Thymus (tissue), 11 donors: ENCODE results near the gene PLD4. TPM values are rescaled to one million over a fixed set of nuclear protein-coding genes. Genes with fewer than 3 reads are reported as not detected.

Source experiments
- DNase-seq, 9 donors: peaks; one replicate each; pipeline ENCODE4 v3.0.0-alpha.2; 2013; ENCODE audit warnings: low spot score in 9 of 9, low read depth in 6 of 9, missing footprints in 1 of 9
- H3K27ac ChIP-seq, 2 donors: one replicate each; pipeline ENCODE4 v1.5.1; 2013; ENCODE audit warnings: control low read depth in 1 of 2, low read depth in 1 of 2, low read length in 1 of 2, mild to moderate bottlenecking in 1 of 2, moderate library complexity in 1 of 2
- H3K27me3 ChIP-seq, 2 donors: one replicate each; pipeline ENCODE4 v1.5.1; 2013; ENCODE audit warnings: low read length in 1 of 2; ENCODE audit not compliant: control insufficient read depth in 2 of 2, insufficient read depth in 1 of 2
- H3K36me3 ChIP-seq, 2 donors: one replicate each; pipeline ENCODE4 v1.5.1; 2013; ENCODE audit warnings: low read length in 1 of 2, mild to moderate bottlenecking in 1 of 2, moderate library complexity in 1 of 2; ENCODE audit not compliant: control insufficient read depth in 2 of 2, insufficient read depth in 2 of 2
- H3K4me1 ChIP-seq, 2 donors: one replicate each; pipeline ENCODE4 v1.5.1; 2013; ENCODE audit warnings: low read length in 2 of 2; ENCODE audit not compliant: control insufficient read depth in 2 of 2, insufficient read depth in 2 of 2
- H3K4me3 ChIP-seq, 2 donors: one replicate each; pipeline ENCODE4 v1.5.1; 2013; ENCODE audit warnings: low read length in 2 of 2, control low read depth in 1 of 2, mild to moderate bottlenecking in 1 of 2
- H3K9me3 ChIP-seq, 2 donors: one replicate each; pipeline ENCODE4 v1.5.1; 2013; ENCODE audit warnings: low read length in 1 of 2, mild to moderate bottlenecking in 1 of 2; ENCODE audit not compliant: control insufficient read depth in 2 of 2, insufficient read depth in 1 of 2
- WGBS: extraction: QIAGEN DNeasy Blood & Tissue Kit; methylation state at CpG from one replicate; pipeline ENCODE4 v1.1.7; 2013; 5-methylcytosine and 5-hydroxymethylcytosine counted together
- polyA plus RNA-seq: library from polyadenylated mRNA; stranded (reverse); fragments of 200-250 nt; gene quantifications from one replicate; pipeline ENCODE4 v1.2.3, GENCODE V29; 2013
- total RNA-seq: library from RNA; stranded (reverse); fragments of 120-200 nt; gene quantifications from one replicate; pipeline ENCODE4 v1.2.4, GENCODE V29; 2013
- donor health status: healthy.

PLD4 gene
- total and polyA plus RNA-seq, 2 donors, result 1.5 to 5.5 TPM

- no peak for DNase-seq
- Histone ChIP-seq H3K36me3 (no peaks in the 10 kb centered on the region), H3K27ac (no peak overlapping the region), H3K9me3 (no peaks in the 10 kb centered on the region), H3K4me1 (no peaks in the 10 kb centered on the region), H3K27me3 (peaks cover 0 to 2% of the 10 kb centered on the region in 2 donors), H3K4me3 (no peak overlapping the region)
- 97% methylated on average over 14 of the region's 14 CpGs for WGBS
These were observed 31.7 kb downstream of the PLD4 start for GRCh38 chr14:104956290-104956890.

GRCh38 chr14:104957146-104958113 is 32.8 kb downstream of the PLD4 start:
- 93% methylated on average over 25 of the region's 25 CpGs for WGBS
- no peak for DNase-seq
- H3K4me3 ChIP-seq, result no peak overlapping the region
- no peaks in the 10 kb centered on the region for H3K36me3 ChIP-seq
- H3K27ac ChIP-seq, result no peak overlapping the region
- H3K4me1 ChIP-seq, result no peaks in the 10 kb centered on the region
- H3K9me3 ChIP-seq, result no peaks in the 10 kb centered on the region
- peaks cover 0 to 2% of the 10 kb centered on the region in 2 donors for H3K27me3 ChIP-seq

- H3K4me3 ChIP-seq, result no peak overlapping the region
- peaks cover 11 to 41% of the 10 kb centered on the region in 2 donors for H3K27me3 ChIP-seq
- DNase-seq, result no peak
- H3K4me1 ChIP-seq, result peaks cover 0 to 16% of the 10 kb centered on the region in 2 donors
- no peaks in the 10 kb centered on the region for H3K9me3 ChIP-seq
- 93% methylated on average over 7 of the region's 7 CpGs for WGBS
- H3K36me3 ChIP-seq, result no peaks in the 10 kb centered on the region
- H3K27ac ChIP-seq, result no peak overlapping the region
These were observed 39.9 kb downstream of the PLD4 start for GRCh38 chr14:104964546-104964945.

GRCh38 chr14:104965561-104966231 is 41.0 kb downstream of the PLD4 start:
- Histone ChIP-seq H3K27ac (no peak overlapping the region), H3K4me1 (peaks cover 0 to 16% of the 10 kb centered on the region in 2 donors), H3K9me3 (no peaks in the 10 kb centered on the region), H3K27me3 (peaks cover 11 to 43% of the 10 kb centered on the region in 2 donors), H3K4me3 (no peak overlapping the region), H3K36me3 (no peaks in the 10 kb centered on the region)
- DNase-seq, result no peak
- WGBS, result 89% methylated on average over 13 of the region's 13 CpGs

GRCh38 chr14:104966261-104966865 is 41.7 kb downstream of the PLD4 start:
- WGBS, result 93% methylated on average over 9 of the region's 9 CpGs
- Histone ChIP-seq H3K27me3 (peaks cover 11 to 43% of the 10 kb centered on the region in 2 donors), H3K4me1 (peaks cover 0 to 16% of the 10 kb centered on the region in 2 donors), H3K4me3 (no peak overlapping the region), H3K36me3 (no peaks in the 10 kb centered on the region), H3K9me3 (no peaks in the 10 kb centered on the region), H3K27ac (no peak overlapping the region)
- DNase-seq, result no peak

GRCh38 chr14:104966981-104967385 is 42.3 kb downstream of the PLD4 start:
- no peak overlapping the region for H3K4me3 ChIP-seq
- H3K9me3 ChIP-seq, result no peaks in the 10 kb centered on the region
- H3K36me3 ChIP-seq, result no peaks in the 10 kb centered on the region
- 73% methylated on average over 8 of the region's 8 CpGs for WGBS
- peaks cover 0 to 16% of the 10 kb centered on the region in 2 donors for H3K4me1 ChIP-seq
- DNase-seq, result no peak
- H3K27ac ChIP-seq, result no peak overlapping the region
- H3K27me3 ChIP-seq, result peaks cover 11 to 43% of the 10 kb centered on the region in 2 donors

- Histone ChIP-seq H3K4me1 (peaks cover 0 to 16% of the 10 kb centered on the region in 2 donors), H3K27ac (no peak overlapping the region), H3K4me3 (no peak overlapping the region), H3K27me3 (peaks cover 11 to 43% of the 10 kb centered on the region in 2 donors), H3K9me3 (no peaks in the 10 kb centered on the region), H3K36me3 (no peaks in the 10 kb centered on the region)
- DNase-seq, result no peak
- WGBS, result 8% methylated on average over 36 of the region's 36 CpGs
These were observed 42.9 kb downstream of the PLD4 start for GRCh38 chr14:104967386-104968152.

GRCh38 chr14:104968153-104968527 is 43.5 kb downstream of the PLD4 start:
- DNase-seq, result no peak
- peaks cover 11 to 44% of the 10 kb centered on the region in 2 donors for H3K27me3 ChIP-seq
- H3K4me1 ChIP-seq, result peaks cover 0 to 16% of the 10 kb centered on the region in 2 donors
- WGBS, result 34% methylated on average over 12 of the region's 12 CpGs
- no peak overlapping the region for H3K4me3 ChIP-seq
- H3K36me3 ChIP-seq, result no peaks in the 10 kb centered on the region
- H3K27ac ChIP-seq, result no peak overlapping the region
- H3K9me3 ChIP-seq, result no peaks in the 10 kb centered on the region
